Measurements from ENCODE around the gene FCGBP.
"Not testable (repeated sequence)": the region's sequence is repeated elsewhere in the genome, so short reads cannot be mapped to it uniquely, and the experiment has no call there.

The FCGBP gene

GRCh38 chr19:39958942-39959341, 24.5 kb upstream of the FCGBP start:
- peaks cover 57% of the 10 kb centered on the region for H3K4me1 Mint-ChIP-seq
- peak overlapping the region; percentile 87 for H3K27ac Mint-ChIP-seq
- not testable (repeated sequence) for H3K27me3 Mint-ChIP-seq, H3K36me3 Mint-ChIP-seq, H3K9me3 Mint-ChIP-seq
- H3K4me3 Mint-ChIP-seq: peak overlapping the region; percentile 80

GRCh38 chr19:39957886-39958285, 23.5 kb upstream of the FCGBP start:
- not testable (repeated sequence) for H3K36me3 Mint-ChIP-seq, H3K4me3 Mint-ChIP-seq, H3K9me3 Mint-ChIP-seq, H3K27me3 Mint-ChIP-seq
- Mint-ChIP-seq H3K27ac (peak overlapping the region; percentile 30), H3K4me1 (peaks cover 58% of the 10 kb centered on the region)

- Mint-ChIP-seq H3K27me3 (no peaks in the 10 kb centered on the region), H3K36me3 (no peaks in the 10 kb centered on the region), H3K9me3 (no peaks in the 10 kb centered on the region), H3K4me3 (peak overlapping the region; percentile 55), H3K27ac (peak overlapping the region; percentile 57), H3K4me1 (peaks cover 74% of the 10 kb centered on the region)
Measured at GRCh38 chr19:39953915-39954314, 19.5 kb upstream of the FCGBP start.

- Mint-ChIP-seq H3K9me3 (no peaks in the 10 kb centered on the region), H3K27me3 (no peaks in the 10 kb centered on the region), H3K4me1 (peaks cover 82% of the 10 kb centered on the region), H3K4me3 (peak overlapping the region; percentile 40), H3K27ac (peak overlapping the region; percentile 61), H3K36me3 (peaks cover under 1% of the 10 kb centered on the region)
Measured at GRCh38 chr19:39951686-39952085, 17.3 kb upstream of the FCGBP start.

DNA sequence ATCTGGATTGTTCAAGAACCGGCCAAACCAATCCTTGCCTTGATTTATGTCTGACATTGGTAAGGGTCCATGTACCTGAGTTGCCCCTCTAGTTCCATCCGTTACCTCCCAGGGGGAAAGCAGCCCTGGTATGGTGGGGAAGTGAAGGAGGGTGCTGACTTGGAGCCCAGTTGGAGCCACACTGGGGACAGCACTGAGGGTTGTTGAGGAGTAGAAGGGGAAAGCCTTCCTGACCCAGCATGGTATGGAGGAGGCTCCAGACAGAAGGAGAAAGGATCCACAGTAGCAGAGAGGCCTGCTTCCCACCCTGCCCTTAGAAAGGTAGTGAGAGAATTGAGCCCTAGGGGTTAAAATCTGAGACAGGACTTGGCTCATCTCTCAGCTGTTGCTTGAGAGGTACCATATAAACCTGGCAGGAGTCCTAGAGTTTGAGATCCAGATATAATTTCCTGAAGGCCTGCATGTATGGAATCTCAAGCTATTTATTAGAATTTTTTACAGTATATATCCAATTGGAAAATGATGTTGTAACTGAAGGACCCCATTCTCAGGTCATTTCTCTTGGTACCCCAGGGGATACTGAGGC, 16.7 kb upstream of the FCGBP start:
- Mint-ChIP-seq H3K9me3 (no peaks in the 10 kb centered on the region), H3K27me3 (no peaks in the 10 kb centered on the region), H3K4me3 (no peak overlapping the region), H3K36me3 (peaks cover 1% of the 10 kb centered on the region), H3K4me1 (peaks cover 86% of the 10 kb centered on the region), H3K27ac (peak overlapping the region; percentile 81)

DNA sequence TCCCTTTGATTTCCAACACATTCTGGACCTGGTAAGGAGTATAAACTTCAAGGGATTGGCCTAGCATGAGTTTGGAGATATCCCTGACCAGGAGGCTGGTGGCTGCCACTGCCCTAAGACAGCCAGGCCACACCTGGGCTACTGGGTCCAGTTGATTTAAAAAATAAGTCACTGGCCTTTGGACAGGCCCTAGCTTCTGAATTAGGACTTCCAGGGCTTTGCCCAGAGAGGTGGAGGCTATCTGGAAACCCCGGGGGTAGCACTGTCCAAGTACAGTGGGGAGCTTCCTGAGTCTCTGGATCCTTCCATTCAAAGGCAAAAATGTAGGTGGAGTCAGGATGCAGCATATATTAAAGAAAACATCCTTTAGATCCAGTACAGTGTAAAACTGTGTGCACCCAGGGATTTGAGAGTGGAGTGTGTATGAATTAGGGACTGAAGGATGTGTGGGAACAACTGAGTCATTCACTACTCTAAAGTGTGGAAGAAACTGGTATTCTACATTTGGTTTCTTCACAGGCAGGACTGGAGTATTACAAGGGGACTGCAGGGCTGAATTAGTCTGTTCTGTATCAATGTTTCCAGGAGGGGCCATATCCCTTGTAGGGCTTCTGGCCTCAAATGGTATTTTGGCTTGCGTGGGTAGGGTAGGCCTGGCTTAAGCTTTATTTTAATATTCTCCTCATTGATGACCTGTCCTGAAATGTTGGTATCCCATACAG, 14.8 kb upstream of the FCGBP start:
- Mint-ChIP-seq H3K4me3 (peak overlapping the region; percentile 49), H3K4me1 (peaks cover 88% of the 10 kb centered on the region), H3K27ac (peak overlapping the region; percentile 77), H3K36me3 (peaks cover 3% of the 10 kb centered on the region), H3K27me3 (no peaks in the 10 kb centered on the region), H3K9me3 (peaks cover 2% of the 10 kb centered on the region)

- Mint-ChIP-seq H3K27ac (peak overlapping the region; percentile 9), H3K4me3 (no peak overlapping the region), H3K27me3 (no peaks in the 10 kb centered on the region), H3K9me3 (peaks cover 5% of the 10 kb centered on the region), H3K4me1 (peaks cover 88% of the 10 kb centered on the region), H3K36me3 (peaks cover 5% of the 10 kb centered on the region)
Measured at GRCh38 chr19:39946532-39946931, 12.1 kb upstream of the FCGBP start.

DNA sequence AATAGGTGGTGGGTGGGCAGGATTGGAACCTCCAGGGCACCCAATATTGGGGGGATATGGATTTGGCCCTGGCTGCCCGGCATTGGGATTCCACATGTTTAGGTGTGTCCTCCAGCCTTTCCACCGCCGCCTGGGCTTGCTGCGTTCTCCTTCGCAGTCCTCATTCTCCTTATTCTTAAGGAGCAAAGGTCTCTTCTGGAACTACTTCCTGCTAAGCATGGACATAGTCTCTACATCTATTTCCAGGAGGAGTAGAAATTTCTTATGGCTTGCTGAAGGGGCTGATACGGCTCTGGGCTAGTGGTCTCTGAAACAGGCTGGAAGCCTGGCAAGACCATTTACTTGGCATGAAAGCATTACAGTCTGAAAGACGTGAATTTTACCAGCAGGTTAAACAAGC, 9.2 kb upstream of the FCGBP start:
- Mint-ChIP-seq H3K4me3 (peak overlapping the region; percentile 33), H3K27me3 (no peaks in the 10 kb centered on the region), H3K27ac (no peak overlapping the region), H3K36me3 (peaks cover 16% of the 10 kb centered on the region), H3K4me1 (peaks cover 85% of the 10 kb centered on the region), H3K9me3 (peaks cover 13% of the 10 kb centered on the region)

GRCh38 chr19:39942366-39942730, 7.9 kb upstream of the FCGBP start:
- Mint-ChIP-seq H3K27me3 (no peaks in the 10 kb centered on the region), H3K36me3 (peaks cover 16% of the 10 kb centered on the region), H3K4me3 (peak overlapping the region; percentile 85), H3K4me1 (peaks cover 83% of the 10 kb centered on the region), H3K27ac (peak overlapping the region; percentile 76), H3K9me3 (peaks cover 13% of the 10 kb centered on the region)

- H3K36me3 Mint-ChIP-seq: peaks cover 16% of the 10 kb centered on the region
- no peaks in the 10 kb centered on the region for H3K27me3 Mint-ChIP-seq
- peaks cover 13% of the 10 kb centered on the region for H3K9me3 Mint-ChIP-seq
- peak overlapping the region; percentile 85 for H3K4me3 Mint-ChIP-seq
- H3K4me1 Mint-ChIP-seq: peaks cover 85% of the 10 kb centered on the region
- H3K27ac Mint-ChIP-seq: peak overlapping the region; percentile 76
Measured at GRCh38 chr19:39941615-39942365, 7.4 kb upstream of the FCGBP start.

DNA sequence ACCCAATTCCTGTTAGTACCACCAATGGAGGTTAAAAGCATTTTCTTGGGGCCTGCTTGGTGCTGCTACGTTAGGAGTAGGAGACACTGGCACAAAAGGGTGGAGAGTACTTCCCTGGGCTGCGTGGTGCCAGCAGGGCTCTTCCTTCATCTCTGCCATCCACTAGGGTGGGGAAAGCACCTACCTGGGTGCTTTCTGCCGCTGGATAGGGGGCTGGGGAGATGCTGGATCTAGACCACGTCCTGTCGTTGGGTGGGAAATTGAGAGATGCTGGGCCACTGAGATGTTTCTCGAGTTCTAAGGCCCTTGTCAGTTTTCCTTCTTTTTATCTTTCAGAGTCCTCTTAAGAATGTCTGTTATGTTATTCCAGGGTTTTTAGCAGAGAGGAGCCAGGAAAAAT, 6.7 kb upstream of the FCGBP start:
- no peaks in the 10 kb centered on the region for H3K27me3 Mint-ChIP-seq
- H3K4me3 Mint-ChIP-seq: peak overlapping the region; percentile 85
- H3K9me3 Mint-ChIP-seq: peaks cover 13% of the 10 kb centered on the region
- H3K27ac Mint-ChIP-seq: peak overlapping the region; percentile 76
- H3K36me3 Mint-ChIP-seq: peaks cover 14% of the 10 kb centered on the region
- peaks cover 85% of the 10 kb centered on the region for H3K4me1 Mint-ChIP-seq

DNA sequence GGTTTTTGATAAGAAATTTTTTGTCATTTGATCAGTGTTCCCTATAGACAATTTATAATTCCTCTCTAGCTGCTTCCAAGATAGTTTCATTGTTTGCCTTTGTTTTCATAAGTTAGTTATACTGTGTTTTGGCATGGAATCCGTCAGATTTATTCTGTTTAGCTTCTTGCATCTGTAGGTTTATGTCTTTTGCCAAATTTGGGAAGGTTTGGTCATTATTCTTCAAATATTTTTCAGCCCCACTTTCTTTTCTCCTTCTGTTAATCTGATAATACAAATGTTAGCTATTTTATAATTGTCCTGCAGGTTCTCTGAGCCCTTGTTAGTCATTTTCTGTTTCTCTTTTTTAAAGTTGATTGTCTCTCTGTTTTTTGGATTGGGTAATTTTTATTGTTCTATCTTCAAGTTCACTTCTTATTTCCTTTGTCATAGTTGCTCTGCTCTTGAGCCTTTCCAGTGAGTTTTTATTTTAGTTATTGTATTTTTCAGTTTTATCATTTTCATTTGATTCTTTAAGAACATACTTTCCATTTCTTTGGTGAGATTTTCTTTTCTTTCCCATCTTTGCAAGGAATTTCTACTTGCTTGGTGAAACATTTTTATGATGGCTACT, 5.9 kb upstream of the FCGBP start:
- H3K9me3 Mint-ChIP-seq: peaks cover 13% of the 10 kb centered on the region
- H3K4me3 Mint-ChIP-seq: no peak overlapping the region
- H3K27ac Mint-ChIP-seq: peak overlapping the region; percentile 56
- no peaks in the 10 kb centered on the region for H3K27me3 Mint-ChIP-seq
- H3K4me1 Mint-ChIP-seq: peaks cover 89% of the 10 kb centered on the region
- H3K36me3 Mint-ChIP-seq: peaks cover 14% of the 10 kb centered on the region

GRCh38 chr19:39939556-39939955, 5.1 kb upstream of the FCGBP start:
- no peaks in the 10 kb centered on the region for H3K27me3 Mint-ChIP-seq

GRCh38 chr19:39937787-39938186, 3.4 kb upstream of the FCGBP start:
- peaks cover 87% of the 10 kb centered on the region for H3K4me1 Mint-ChIP-seq
- no peak overlapping the region for H3K4me3 Mint-ChIP-seq
- H3K36me3 Mint-ChIP-seq: peaks cover 12% of the 10 kb centered on the region
- no peaks in the 10 kb centered on the region for H3K27me3 Mint-ChIP-seq
- peaks cover 8% of the 10 kb centered on the region for H3K9me3 Mint-ChIP-seq
- H3K27ac Mint-ChIP-seq: no peak overlapping the region

More at GRCh38 chr19:39939556-39939955, 5.1 kb upstream of the FCGBP start:
- Mint-ChIP-seq H3K9me3 (peaks cover 13% of the 10 kb centered on the region), H3K4me1 (peaks cover 91% of the 10 kb centered on the region), H3K4me3 (no peak overlapping the region), H3K27ac (peak overlapping the region; percentile 62), H3K36me3 (peaks cover 14% of the 10 kb centered on the region)

- Mint-ChIP-seq H3K9me3 (peaks cover 8% of the 10 kb centered on the region), H3K27ac (peak overlapping the region; percentile 76), H3K36me3 (peaks cover 12% of the 10 kb centered on the region), H3K4me3 (peak overlapping the region; percentile 64), H3K4me1 (peaks cover 82% of the 10 kb centered on the region), H3K27me3 (no peaks in the 10 kb centered on the region)
Measured at GRCh38 chr19:39937094-39937720, 2.8 kb upstream of the FCGBP start.
